Lung microvascular endothelial cell (primary cell): ENCODE data around the gene TNIK. TPM values are rescaled to one million over a fixed set of nuclear protein-coding genes. Genes with fewer than 3 reads are reported as not detected.

Source experiments
- DNase-seq, 2 donors: peaks; one replicate each; pipeline versions ENCODE4 v3.0.0 to v3.0.0-alpha.2; 2010; ENCODE audit warnings: low read depth in 2 of 2
- total RNA-seq: library from RNA; depleted of rRNA; stranded (reverse); fragments of >200 nt; gene quantifications from 2 replicates; pipeline ENCODE4 v1.2.1, GENCODE V29; 2014

The TNIK gene
- total RNA-seq, 1 donor from 2014 or later, result 9.7 TPM

GRCh38 chr3:171363202-171363601, 97.0 kb downstream of the TNIK start:
- no peak for DNase-seq

DNA sequence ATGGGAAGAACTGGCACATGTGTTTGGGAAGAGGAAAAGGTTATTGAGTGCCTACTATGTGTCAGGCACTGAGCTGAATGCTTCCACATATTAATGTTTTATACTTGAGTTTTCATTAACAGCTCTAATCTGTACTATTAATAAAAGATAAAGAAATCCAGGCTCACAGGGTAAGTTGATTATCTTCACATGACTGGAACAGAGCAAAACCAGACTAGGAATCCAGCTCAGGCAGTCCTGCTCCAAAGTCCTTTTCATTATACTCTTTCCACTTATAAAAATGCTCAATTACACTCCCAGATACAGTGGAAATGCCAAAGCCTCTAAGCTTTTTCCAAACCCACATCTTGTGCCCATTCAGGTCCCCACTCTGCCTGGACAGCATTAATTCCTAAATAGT, 97.6 kb downstream of the TNIK start:
- DNase-seq, result no peak

DNA sequence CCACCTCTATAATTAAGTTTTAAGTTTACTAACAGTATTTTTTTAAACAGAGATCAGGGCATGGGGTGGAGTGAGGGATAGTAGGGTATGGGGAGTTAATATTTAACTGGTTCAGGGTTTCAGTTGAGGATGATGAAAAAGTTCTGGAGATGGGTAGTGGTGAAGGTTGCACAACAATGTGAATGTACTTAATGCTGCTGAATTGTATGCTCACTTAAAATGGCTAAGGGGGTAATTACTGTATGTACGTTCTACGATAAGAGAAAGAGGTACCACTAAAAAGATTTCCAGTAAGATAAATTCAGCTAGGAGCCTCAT, 101.4 kb downstream of the TNIK start:
- no peak for DNase-seq

DNA sequence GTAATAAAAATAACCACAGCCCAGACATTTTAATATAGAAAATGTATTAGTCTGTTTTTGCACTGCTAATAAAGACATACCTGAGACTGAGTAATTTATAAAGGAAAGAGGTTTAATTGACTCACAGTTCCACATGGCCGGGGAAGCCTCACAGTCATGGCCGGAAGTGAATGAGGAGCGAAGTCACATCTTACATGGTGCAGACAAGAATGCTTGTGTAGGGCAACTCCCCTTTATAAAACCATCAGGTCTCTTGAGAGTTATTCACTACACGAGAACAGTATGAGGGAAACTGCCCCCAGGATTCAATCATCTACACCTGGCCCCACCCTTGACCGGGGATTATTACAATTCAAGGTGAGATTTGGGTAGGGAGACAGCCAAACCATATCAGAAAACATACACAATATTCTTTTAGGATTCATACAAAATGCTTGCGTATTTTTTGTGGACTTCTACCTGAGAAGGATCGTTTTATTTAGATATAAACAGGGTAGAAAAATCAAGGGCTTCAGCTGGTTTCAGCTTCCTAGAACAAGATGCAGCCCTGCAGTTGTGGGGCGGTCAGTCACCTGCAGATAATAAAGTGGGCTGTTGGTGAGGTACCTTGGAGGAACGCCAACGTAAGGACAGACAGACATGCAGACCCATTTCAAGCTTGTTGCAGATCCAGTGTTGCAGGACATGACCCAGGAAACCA, 101.9 kb downstream of the TNIK start:
- DNase-seq, result peak; percentile 17 to 64

DNA sequence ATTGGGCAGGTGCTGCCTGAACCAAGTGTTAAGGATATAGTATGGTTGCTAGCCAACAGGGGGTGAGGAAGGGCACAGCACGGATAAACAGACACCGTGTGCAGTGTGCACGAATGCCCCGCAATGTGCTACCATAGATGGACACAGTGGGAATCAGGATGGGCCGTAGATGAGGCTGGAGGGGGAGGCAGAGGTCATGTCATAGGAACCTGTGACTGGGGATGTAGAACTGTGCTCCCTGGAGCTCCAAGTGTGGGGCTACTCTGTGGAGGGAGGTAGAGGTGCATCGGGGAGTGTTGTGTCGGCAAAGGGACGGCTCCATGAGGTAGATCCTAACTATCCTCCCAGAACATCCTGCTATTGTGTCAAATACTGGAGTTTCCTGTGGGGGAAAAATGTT, 102.5 kb downstream of the TNIK start:
- DNase-seq, result peak in 1 of 2 donors; percentile 92

DNA sequence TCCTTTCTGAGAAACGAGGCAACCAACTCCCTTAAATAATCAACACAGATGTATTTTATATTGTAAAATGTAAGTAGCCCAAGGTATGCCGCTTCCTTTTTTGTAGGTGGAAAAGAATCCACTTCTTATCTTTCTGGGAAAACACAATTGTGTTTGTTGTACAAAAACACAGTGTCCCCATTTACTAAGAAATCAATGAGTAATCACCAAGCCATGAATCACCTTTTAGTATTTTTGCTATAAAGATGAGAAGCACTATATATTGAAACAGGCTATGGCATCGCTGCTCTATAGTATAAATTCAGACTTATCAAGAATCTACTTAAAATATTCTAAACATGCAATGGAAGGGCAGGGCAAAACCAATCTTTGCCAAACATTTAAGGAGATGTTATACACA, 104.0 kb downstream of the TNIK start:
- no peak for DNase-seq

DNA sequence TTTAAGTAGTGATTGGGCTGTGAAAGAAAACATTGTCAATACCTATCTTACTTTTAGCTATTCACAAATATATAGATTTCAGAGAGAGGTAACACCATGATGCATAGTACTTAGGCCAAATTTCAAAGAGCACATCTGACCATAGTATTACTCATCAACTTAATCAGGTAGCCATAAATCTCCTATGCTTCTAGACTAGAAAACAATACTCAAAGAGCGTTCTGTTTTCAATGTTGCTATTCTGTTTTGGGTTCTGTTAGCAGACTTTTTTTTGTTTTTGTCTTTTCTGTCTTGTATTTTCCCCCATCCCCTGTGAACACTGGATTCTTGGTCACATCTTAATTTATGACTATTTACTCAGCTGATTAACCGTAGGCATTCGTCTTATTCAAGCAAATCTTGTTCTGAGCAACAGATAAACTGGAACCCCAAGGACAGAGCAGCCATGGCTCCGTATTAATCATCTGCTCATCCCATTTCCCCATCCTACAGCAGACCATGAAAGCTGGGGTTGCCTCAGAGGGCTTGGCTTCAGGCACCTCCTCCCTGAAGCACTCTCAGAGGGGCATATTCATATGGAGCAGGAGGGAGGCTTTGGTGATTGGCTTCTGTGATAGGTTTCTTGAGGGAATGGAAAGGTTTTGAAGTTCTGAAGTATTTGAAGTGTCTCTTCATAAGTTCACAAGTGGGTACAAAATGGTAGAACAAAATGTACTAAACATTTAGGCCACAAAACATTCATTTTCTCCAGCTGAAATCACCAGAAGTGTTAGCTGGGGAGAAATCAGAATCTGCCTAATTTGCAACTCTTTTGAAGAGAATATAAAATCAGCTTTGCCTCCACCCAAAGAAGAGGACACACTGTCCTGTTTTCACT, 105.3 kb downstream of the TNIK start:
- no peak for DNase-seq

DNA sequence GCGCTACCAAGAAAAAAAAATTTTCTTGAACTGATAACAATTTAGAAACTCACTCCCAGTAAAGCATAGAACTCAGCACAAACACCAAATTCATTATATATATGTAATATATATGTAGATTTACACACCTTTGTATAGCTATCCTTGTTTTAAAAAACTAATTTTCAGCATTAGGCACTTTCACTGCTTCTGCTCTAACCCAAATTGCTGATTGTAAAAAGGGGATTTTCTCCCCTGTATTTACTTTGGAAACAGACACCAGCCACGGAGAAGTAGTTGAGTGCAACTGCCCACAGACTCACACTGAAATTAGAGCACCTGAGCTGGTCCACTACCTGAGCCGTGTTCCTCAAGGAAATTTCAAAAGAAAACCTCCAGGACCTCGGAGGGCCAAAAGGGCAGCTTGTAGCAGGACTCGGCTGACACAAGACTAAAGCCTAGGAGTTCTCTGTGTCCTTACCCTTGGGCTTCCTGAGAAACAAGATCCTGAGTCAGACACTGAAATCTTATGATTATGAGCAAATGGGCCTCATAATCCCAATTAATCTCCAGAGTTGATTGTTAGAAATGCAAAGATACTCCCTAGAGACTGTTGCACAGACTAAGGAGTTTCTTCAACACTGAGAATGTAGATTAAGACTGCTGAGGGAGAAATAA, 106.0 kb downstream of the TNIK start:
- DNase-seq, result no peak

- no peak for DNase-seq
These were observed 106.8 kb downstream of the TNIK start for GRCh38 chr3:171353423-171353822.

DNA sequence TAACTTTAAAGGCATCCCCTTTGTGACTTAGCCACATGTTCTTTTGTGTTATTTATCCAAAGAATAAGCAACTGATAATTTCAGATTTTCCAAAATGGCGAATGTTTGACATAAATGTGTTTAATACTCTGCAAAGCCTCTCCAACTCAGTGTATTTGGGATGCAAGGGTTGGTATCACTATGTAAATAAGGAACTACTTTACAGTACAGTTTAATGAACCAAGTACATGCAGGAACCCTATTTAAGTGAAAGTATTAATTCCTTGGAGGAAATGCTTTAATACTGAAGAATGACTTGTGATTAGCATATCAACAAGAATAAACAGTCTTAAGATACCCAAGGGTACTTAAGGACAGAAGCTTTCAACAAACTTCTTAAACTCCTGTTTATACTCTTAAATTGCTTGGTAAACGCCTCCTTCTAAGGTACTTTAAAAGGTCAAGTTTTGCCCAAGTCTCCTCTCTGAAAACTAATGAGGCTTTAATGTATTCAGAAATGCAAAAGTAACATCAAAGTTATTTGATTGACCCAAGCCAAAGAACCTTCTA, 107.7 kb downstream of the TNIK start:
- DNase-seq, result no peak

- peak; percentile 21 to 56 for DNase-seq
These were observed 108.5 kb downstream of the TNIK start for GRCh38 chr3:171351676-171352075.

GRCh38 chr3:171350364-171350763, 109.8 kb downstream of the TNIK start:
- no peak for DNase-seq

GRCh38 chr3:171349392-171349791, 110.8 kb downstream of the TNIK start:
- peak in 1 of 2 donors; percentile 56 for DNase-seq

GRCh38 chr3:171348121-171348520, 112.1 kb downstream of the TNIK start:
- DNase-seq, result no peak

GRCh38 chr3:171347301-171348039, 112.7 kb downstream of the TNIK start:
- DNase-seq, result no peak

GRCh38 chr3:171346582-171347300, 113.5 kb downstream of the TNIK start:
- DNase-seq, result peak in 1 of 2 donors; percentile 67

GRCh38 chr3:171346019-171346418, 114.2 kb downstream of the TNIK start:
- DNase-seq, result no peak

- no peak for DNase-seq
These were observed 114.9 kb downstream of the TNIK start for GRCh38 chr3:171345107-171345843.

- DNase-seq, result no peak
These were observed 116.5 kb downstream of the TNIK start for GRCh38 chr3:171343693-171344092.

DNA sequence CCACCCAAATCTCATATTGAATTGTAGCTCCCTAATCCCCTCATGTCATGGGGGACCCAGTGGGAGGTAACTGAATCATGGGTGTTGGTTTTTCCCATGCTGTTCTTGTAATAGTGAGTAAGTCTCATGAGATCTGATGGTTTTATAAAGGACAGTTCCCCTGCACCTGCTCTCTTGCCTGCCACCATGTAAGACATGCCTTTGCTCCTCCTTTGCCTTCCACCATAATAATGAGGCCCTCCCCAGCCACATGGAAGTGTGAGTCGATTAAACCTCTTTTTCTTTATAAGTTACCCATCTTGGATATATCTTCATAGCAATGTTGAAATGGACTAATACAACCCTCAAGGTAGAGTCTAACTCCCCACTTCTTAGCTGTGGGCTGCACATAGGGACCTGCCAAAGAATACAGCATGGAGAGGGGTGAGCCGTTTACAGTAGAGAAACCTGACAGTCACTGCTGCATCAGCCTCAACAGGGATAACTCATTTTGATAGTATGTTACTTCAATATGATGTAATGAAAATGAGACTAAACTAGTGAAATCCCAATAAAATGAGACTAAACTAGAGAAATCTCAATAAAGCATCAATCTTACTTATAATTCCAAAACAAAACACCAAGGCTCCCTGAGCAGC, 117.3 kb downstream of the TNIK start:
- no peak for DNase-seq
